ENCODE data around the gene CCT3. TPM values are rescaled to one million over a fixed set of nuclear protein-coding genes. Genes with fewer than 3 reads are reported as not detected.
A peak's percentile ranks its signal among the peaks of the same experiment; 100 is the strongest.
"Not testable (repeated sequence)": the region's sequence is repeated elsewhere in the genome, so short reads cannot be mapped to it uniquely, and the experiment has no call there.

Gene CCT3
- total and polyA plus RNA-seq, 2 donors (not counting 1 experiment from before 2014, with no cell fraction given) = 106 to 107 TPM

- no peaks in the 10 kb centered on the region for H3K9me3 Mint-ChIP-seq (ENCODE audit: insufficient read depth)
- peaks cover 4% of the 10 kb centered on the region for H3K4me1 Mint-ChIP-seq
- Histone ChIP-seq H3K4me3 (ENCODE audit: control extremely low read depth in 1 of 5, extremely low read depth in 1 of 5, insufficient read depth in 1 of 5, low read depth in 2 of 5, low read length in 4 of 5) (no peak overlapping the region), H3K27ac (ENCODE audit: low read length in 2 of 2) (no peak overlapping the region), H3K4me2 (replicated peaks; ENCODE audit: low read depth, low read length, poor library complexity, severe bottlenecking) (no peak overlapping the region), H3K9ac (ENCODE audit: low read length) (no peak overlapping the region), H4K20me1 (ENCODE audit: control insufficient read depth, insufficient read depth, low read length, poor library complexity, severe bottlenecking) (no peaks in the 10 kb centered on the region), H3K36me3 (replicated peaks in 1 of 2; ENCODE audit: control extremely low read depth in 1 of 2, control insufficient read depth in 1 of 2, extremely low read depth in 1 of 2, insufficient read depth in 2 of 2, low read length in 1 of 2) (no peaks in the 10 kb centered on the region), H3K4me1 (ENCODE audit: control insufficient read depth in 2 of 2, insufficient read depth in 2 of 2, low read length in 2 of 2) (peaks cover 9 to 10% of the 10 kb centered on the region in 2 donors), H3K9me3 (ENCODE audit: control extremely low read depth in 1 of 3, control insufficient read depth in 2 of 3, insufficient read depth in 1 of 3, low read length in 2 of 3) (peaks cover 0 to 4% (median 0%) of the 10 kb centered on the region in 3 donors), H3K79me2 (ENCODE audit: control insufficient read depth, insufficient read depth, low read length) (no peaks in the 10 kb centered on the region), H3K27me3 (replicated peaks in 1 of 4; ENCODE audit: control extremely low read depth in 1 of 4, control insufficient read depth in 3 of 4, insufficient read depth in 4 of 4, low read length in 3 of 4) (peaks cover 0 to 42% (median 15%) of the 10 kb centered on the region in 4 experiments), H2AFZ (ENCODE audit: insufficient read depth, low read depth, low read length, poor library complexity, severe bottlenecking) (no peak overlapping the region)
- intact Hi-C loops (cut with micrococcal nuclease) = no loop called here
- H3K27ac Mint-ChIP-seq = no peak overlapping the region
- TF ChIP-seq EZH2 (IDR thresholded peaks at IDR 0.05; ENCODE audit: borderline replicate concordance, insufficient read depth, low read depth, low read length, poor library complexity, severe bottlenecking) = no peak
- no peak for TF ChIP-seq CTCF (IDR thresholded peaks at IDR 0.05)
- no peak for DNase-seq
- peaks cover 50% of the 10 kb centered on the region for H3K27me3 Mint-ChIP-seq
- 53% methylated on average over 5 of the region's 7 CpGs for WGBS (ENCODE audit: insufficient coverage)
- no peak for ATAC-seq (ENCODE audit: low read depth)
- ChIA-PET POLR2A (no interaction called here), CTCF (interaction anchor here (0.8 to 3.6 kb wide), 4 partner anchors 13 to 74 kb away, joined by 3 to 18 read pairs (median 3); no protein-coding TSS in a partner anchor)
- no peak overlapping the region for H3K4me3 Mint-ChIP-seq
Measured at GRCh38 chr1:156371553-156372264, 33.6 kb upstream of the CCT3 start.

- Histone ChIP-seq H3K9ac (ENCODE audit: low read length) (peak overlapping the region; percentile 39), H2AFZ (ENCODE audit: insufficient read depth, low read depth, low read length, poor library complexity, severe bottlenecking) (peak overlapping the region; percentile 55), H3K4me2 (replicated peaks; ENCODE audit: low read depth, low read length, poor library complexity, severe bottlenecking) (peak overlapping the region; percentile 69), H3K27me3 (replicated peaks in 1 of 4; ENCODE audit: control extremely low read depth in 1 of 4, control insufficient read depth in 3 of 4, insufficient read depth in 4 of 4, low read length in 3 of 4) (peaks cover 0 to 54% (median 15%) of the 10 kb centered on the region in 4 experiments)
- H3K4me1 ChIP-seq (ENCODE audit: control insufficient read depth in 2 of 2, insufficient read depth in 2 of 2, low read length in 2 of 2); intact Hi-C loops (cut with micrococcal nuclease); H3K9me3 ChIP-seq (ENCODE audit: control extremely low read depth in 1 of 3, control insufficient read depth in 2 of 3, insufficient read depth in 1 of 3, low read length in 2 of 3); POLR2A ChIA-PET; ATAC-seq (ENCODE audit: low read depth); H3K4me3 ChIP-seq (ENCODE audit: control extremely low read depth in 1 of 5, extremely low read depth in 1 of 5, insufficient read depth in 1 of 5, low read depth in 2 of 5, low read length in 4 of 5); H3K79me2 ChIP-seq (ENCODE audit: control insufficient read depth, insufficient read depth, low read length); H3K4me1 Mint-ChIP-seq; H3K27ac Mint-ChIP-seq; H3K36me3 ChIP-seq (replicated peaks in 1 of 2; ENCODE audit: control extremely low read depth in 1 of 2, control insufficient read depth in 1 of 2, extremely low read depth in 1 of 2, insufficient read depth in 2 of 2, low read length in 1 of 2); H3K9me3 Mint-ChIP-seq (ENCODE audit: insufficient read depth); H3K27ac ChIP-seq (ENCODE audit: low read length in 2 of 2); DNase-seq; H4K20me1 ChIP-seq (ENCODE audit: control insufficient read depth, insufficient read depth, low read length, poor library complexity, severe bottlenecking): not testable (repeated sequence)
- CTCF ChIA-PET = interaction anchor here (3.6 kb wide), 1 partner anchor 16 kb away, joined by 18 read pairs; no protein-coding TSS in a partner anchor
- WGBS (ENCODE audit: insufficient coverage) = 94% methylated on average over 5 of the region's 10 CpGs
- Mint-ChIP-seq H3K27me3 (peaks cover 55% of the 10 kb centered on the region), H3K4me3 (peak overlapping the region; percentile 83)
Measured at GRCh38 chr1:156369685-156370286, 31.7 kb upstream of the CCT3 start.

All from B cell (primary cell).